ENCODE data around the gene LRRC45.

Gene LRRC45

GRCh38 chr17:81986606-81987005 lies 36.5 kb upstream of the LRRC45 start:
- in situ Hi-C loops (cut with HindIII; ENCODE audit: low pct_unique_long_range_greater_than_20kb, low sequenced_read_pairs): no loop called here
- no peak for DNase-seq (ENCODE audit: low read depth in 1 of 2, low spot score in 1 of 2)
- TF ChIP-seq JUND (IDR thresholded peaks at IDR 0.05; ENCODE audit: low read depth): no peak

- in situ Hi-C loops (cut with HindIII; ENCODE audit: low pct_unique_long_range_greater_than_20kb, low sequenced_read_pairs): no loop called here
- no peak for DNase-seq (ENCODE audit: low read depth in 1 of 2, low spot score in 1 of 2)
- no peak for TF ChIP-seq JUND (IDR thresholded peaks at IDR 0.05; ENCODE audit: low read depth)
These were observed 35.8 kb upstream of the LRRC45 start for GRCh38 chr17:81987161-81987770.

- DNase-seq (ENCODE audit: low read depth in 1 of 2, low spot score in 1 of 2): no peak
- in situ Hi-C loops (cut with HindIII; ENCODE audit: low pct_unique_long_range_greater_than_20kb, low sequenced_read_pairs): no loop called here
- no peak for TF ChIP-seq JUND (IDR thresholded peaks at IDR 0.05; ENCODE audit: low read depth)
These were observed 32.0 kb upstream of the LRRC45 start for GRCh38 chr17:81990836-81991683.

- DNase-seq (ENCODE audit: low read depth in 1 of 2, low spot score in 1 of 2): no peak
- in situ Hi-C loops (cut with HindIII; ENCODE audit: low pct_unique_long_range_greater_than_20kb, low sequenced_read_pairs): no loop called here
- TF ChIP-seq JUND (IDR thresholded peaks at IDR 0.05; ENCODE audit: low read depth): no peak
These were observed 31.3 kb upstream of the LRRC45 start for GRCh38 chr17:81991684-81992305.

- DNase-seq (ENCODE audit: low read depth in 1 of 2, low spot score in 1 of 2): no peak
- TF ChIP-seq JUND (IDR thresholded peaks at IDR 0.05; ENCODE audit: low read depth): no peak
- in situ Hi-C loops (cut with HindIII; ENCODE audit: low pct_unique_long_range_greater_than_20kb, low sequenced_read_pairs): no loop called here
These were observed 30.6 kb upstream of the LRRC45 start for GRCh38 chr17:81992306-81993102.

- DNase-seq (ENCODE audit: low read depth in 1 of 2, low spot score in 1 of 2): no peak
- in situ Hi-C loops (cut with HindIII; ENCODE audit: low pct_unique_long_range_greater_than_20kb, low sequenced_read_pairs): no loop called here
- no peak for TF ChIP-seq JUND (IDR thresholded peaks at IDR 0.05; ENCODE audit: low read depth)
These were observed 29.1 kb upstream of the LRRC45 start for GRCh38 chr17:81993729-81994592.

GRCh38 chr17:81994593-81995462 lies 28.3 kb upstream of the LRRC45 start:
- no peak for TF ChIP-seq JUND (IDR thresholded peaks at IDR 0.05; ENCODE audit: low read depth)
- no peak for DNase-seq (ENCODE audit: low read depth in 1 of 2, low spot score in 1 of 2)
- in situ Hi-C loops (cut with HindIII; ENCODE audit: low pct_unique_long_range_greater_than_20kb, low sequenced_read_pairs): no loop called here

GRCh38 chr17:81995463-81996231 lies 27.5 kb upstream of the LRRC45 start:
- in situ Hi-C loops (cut with HindIII; ENCODE audit: low pct_unique_long_range_greater_than_20kb, low sequenced_read_pairs): no loop called here
- DNase-seq (ENCODE audit: low read depth in 1 of 2, low spot score in 1 of 2): no peak
- TF ChIP-seq JUND (IDR thresholded peaks at IDR 0.05; ENCODE audit: low read depth): no peak

- DNase-seq (ENCODE audit: low read depth in 1 of 2, low spot score in 1 of 2): no peak
- no peak for TF ChIP-seq JUND (IDR thresholded peaks at IDR 0.05; ENCODE audit: low read depth)
- in situ Hi-C loops (cut with HindIII; ENCODE audit: low pct_unique_long_range_greater_than_20kb, low sequenced_read_pairs): no loop called here
These were observed 26.8 kb upstream of the LRRC45 start for GRCh38 chr17:81996232-81996756.

- DNase-seq (ENCODE audit: low read depth in 1 of 2, low spot score in 1 of 2): no peak
- in situ Hi-C loops (cut with HindIII; ENCODE audit: low pct_unique_long_range_greater_than_20kb, low sequenced_read_pairs): no loop called here
- no peak for TF ChIP-seq JUND (IDR thresholded peaks at IDR 0.05; ENCODE audit: low read depth)
These were observed 26.2 kb upstream of the LRRC45 start for GRCh38 chr17:81996757-81997441.

Measured in T47D (cell line).